Natural killer cell (primary cell): ENCODE measurements around the gene NKAIN4. TPM values are rescaled to one million over a fixed set of nuclear protein-coding genes. Genes with fewer than 3 reads are reported as not detected.

Experiments
- ATAC-seq, 3 donors: fragments of 150-1000 bp in 2 of 3; fragments of 200-7000 bp in 1 of 3; cut with Tn5 transposase; 1 replicate in 1 of 3; 2 replicates in 2 of 3; pipeline ENCODE4 v1.10.0; 2021; ENCODE audit warnings: mild to moderate bottlenecking in 2 of 3, moderate library complexity in 2 of 3
- DNase-seq, 2 donors: peaks; one replicate each; pipeline versions ENCODE4 v3.0.0 to v3.0.0-alpha.2; 2013 to 2021; ENCODE audit warnings: mixed read lengths in 1 of 2
- H3K27ac ChIP-seq: one replicate; pipeline ENCODE4 v1.5.1; 2013; ENCODE audit warnings: mild to moderate bottlenecking, low read length
- H3K27me3 ChIP-seq: one replicate; pipeline ENCODE4 v1.6.1; 2013; ENCODE audit warnings: low read length; ENCODE audit not compliant: control insufficient read depth, insufficient read depth
- H3K36me3 ChIP-seq: one replicate; pipeline ENCODE4 v1.6.1; 2013; ENCODE audit warnings: low read length; ENCODE audit not compliant: control insufficient read depth, insufficient read depth
- H3K4me1 ChIP-seq: one replicate; pipeline ENCODE4 v1.6.1; 2013; ENCODE audit warnings: low read length; ENCODE audit not compliant: control insufficient read depth, insufficient read depth
- H3K4me3 ChIP-seq: one replicate; pipeline ENCODE4 v1.5.1; 2013; ENCODE audit warnings: low read length
- H3K9me3 ChIP-seq: one replicate; pipeline ENCODE4 v1.6.1; 2013; ENCODE audit warnings: low read length; ENCODE audit not compliant: control insufficient read depth, insufficient read depth
- H3K27ac Mint-ChIP-seq, 2 donors: one replicate each; pipeline ENCODE4 v1.8.0; 2022; ENCODE audit warnings: mild to moderate bottlenecking in 2 of 2, mixed read lengths in 2 of 2, moderate library complexity in 1 of 2
- H3K27me3 Mint-ChIP-seq, 2 donors: one replicate each; pipeline ENCODE4 v1.8.0; 2022; ENCODE audit warnings: low read depth in 2 of 2, mixed read lengths in 2 of 2
- H3K36me3 Mint-ChIP-seq: one replicate; pipeline ENCODE4 v1.8.0; 2022; ENCODE audit warnings: mixed read lengths
- H3K4me1 Mint-ChIP-seq, 2 donors: one replicate each; pipeline ENCODE4 v1.8.0; 2022; ENCODE audit warnings: mixed read lengths in 2 of 2
- H3K4me3 Mint-ChIP-seq: one replicate; pipeline ENCODE4 v1.8.0; 2022; ENCODE audit warnings: mild to moderate bottlenecking, moderate library complexity, mixed read lengths
- H3K9me3 Mint-ChIP-seq, 2 donors: one replicate each; pipeline ENCODE4 v1.8.0; 2022; ENCODE audit warnings: mixed read lengths in 2 of 2
- CTCF ChIP-seq: fragments of 200-600 bp; IDR thresholded peaks from one replicate; pipeline ENCODE4 v1.8.0; 2022; ENCODE audit warnings: antibody characterized with exemption
- WGBS: methylation state at CpG from one replicate; pipeline ENCODE4 v1.1.7; 2013; ENCODE audit warnings: missing lambda C conversion rate; ENCODE audit not compliant: insufficient coverage; 5-methylcytosine and 5-hydroxymethylcytosine counted together
- intact Hi-C: fragments of 100-400 bp; cut with micrococcal nuclease; formaldehyde crosslinking; loops from one replicate; pipeline ENCODE4 v1.14.2; 2022
- total RNA-seq, 4 donors: library from RNA; stranded (reverse); fragments of 120-200 nt in 1 of 4; gene quantifications; one replicate each; pipeline versions ENCODE4 v1.2.3 to v1.2.4, GENCODE V29; 2013 to 2022

The NKAIN4 gene
- total RNA-seq, 3 donors from 2014 or later (not counting 1 experiment from before 2014, with no cell fraction given): not detected

DNA sequence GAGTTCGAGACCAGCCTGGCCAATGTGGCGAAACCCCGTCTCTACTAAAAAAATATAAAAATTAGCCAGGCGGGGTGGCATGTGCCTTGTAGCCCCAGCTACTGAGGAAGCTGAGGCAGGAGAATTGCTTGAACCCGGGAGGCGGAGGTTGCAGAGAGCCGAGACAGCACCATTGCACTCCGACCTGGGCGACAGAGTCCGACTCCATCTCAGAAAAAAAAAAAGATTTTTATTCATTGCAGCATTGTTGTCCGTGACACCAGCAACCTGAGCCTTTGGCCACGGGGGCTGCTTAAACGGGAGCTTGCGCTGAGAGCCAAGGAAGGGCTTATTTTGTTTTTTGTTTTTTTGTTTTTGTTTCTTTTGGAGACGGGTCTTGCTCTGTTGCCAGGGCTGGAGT, 25.7 kb upstream of the NKAIN4 start:
- no peaks in the 10 kb centered on the region for H3K27me3 ChIP-seq
- 97% methylated on average over 15 of the region's 15 CpGs for WGBS
- H3K36me3 ChIP-seq: peaks cover 48% of the 10 kb centered on the region
- Mint-ChIP-seq H3K4me1 (peaks cover 11 to 14% of the 10 kb centered on the region in 2 donors), H3K4me3 (no peak overlapping the region), H3K36me3 (no peaks in the 10 kb centered on the region), H3K27me3 (no peaks in the 10 kb centered on the region), H3K27ac (no peak overlapping the region), H3K9me3 (no peaks in the 10 kb centered on the region)
- H3K9me3 ChIP-seq: no peaks in the 10 kb centered on the region
- TF ChIP-seq CTCF: no peak
- ATAC-seq (no peak), DNase-seq (no peak)
- no peaks in the 10 kb centered on the region for H3K4me1 ChIP-seq
- intact Hi-C loops: no loop called here
- no peak overlapping the region for H3K27ac ChIP-seq
- no peak overlapping the region for H3K4me3 ChIP-seq

GRCh38 chr20:63278661-63279060, 24.4 kb upstream of the NKAIN4 start:
- 94% methylated on average over 17 of the region's 17 CpGs for WGBS
- Histone ChIP-seq H3K27ac (no peak overlapping the region), H3K4me1 (peaks cover 9% of the 10 kb centered on the region), H3K4me3 (no peak overlapping the region), H3K36me3 (peaks cover 48% of the 10 kb centered on the region), H3K27me3 (no peaks in the 10 kb centered on the region), H3K9me3 (no peaks in the 10 kb centered on the region)
- Mint-ChIP-seq H3K4me3 (no peak overlapping the region), H3K27ac (no peak overlapping the region), H3K9me3 (no peaks in the 10 kb centered on the region), H3K36me3 (no peaks in the 10 kb centered on the region), H3K4me1 (peaks cover 23 to 27% of the 10 kb centered on the region in 2 donors), H3K27me3 (no peaks in the 10 kb centered on the region)
- no peak for TF ChIP-seq CTCF
- ATAC-seq (no peak), DNase-seq (no peak)
- intact Hi-C loops: no loop called here

GRCh38 chr20:63277466-63278272, 23.4 kb upstream of the NKAIN4 start:
- peaks cover 44% of the 10 kb centered on the region for H3K36me3 ChIP-seq
- H3K4me1 ChIP-seq: peaks cover 16% of the 10 kb centered on the region
- WGBS: 97% methylated on average over 30 of the region's 30 CpGs
- no peak for TF ChIP-seq CTCF
- Mint-ChIP-seq H3K4me3 (no peak overlapping the region), H3K36me3 (no peaks in the 10 kb centered on the region), H3K4me1 (peaks cover 29 to 32% of the 10 kb centered on the region in 2 donors), H3K27me3 (no peaks in the 10 kb centered on the region), H3K9me3 (no peaks in the 10 kb centered on the region), H3K27ac (no peak overlapping the region)
- no peak overlapping the region for H3K27ac ChIP-seq
- ATAC-seq (no peak), DNase-seq (no peak)
- H3K9me3 ChIP-seq: no peaks in the 10 kb centered on the region
- H3K4me3 ChIP-seq: no peak overlapping the region
- no peaks in the 10 kb centered on the region for H3K27me3 ChIP-seq
- intact Hi-C loops: no loop called here

- no peaks in the 10 kb centered on the region for H3K27me3 ChIP-seq
- H3K4me1 ChIP-seq: peaks cover 18% of the 10 kb centered on the region
- 95% methylated on average over 20 of the region's 20 CpGs for WGBS
- intact Hi-C loops: no loop called here
- H3K4me3 ChIP-seq: no peak overlapping the region
- no peak overlapping the region for H3K4me3 Mint-ChIP-seq
- peaks cover 39% of the 10 kb centered on the region for H3K36me3 ChIP-seq
- no peaks in the 10 kb centered on the region for H3K9me3 Mint-ChIP-seq
- no peaks in the 10 kb centered on the region for H3K9me3 ChIP-seq
- no peak overlapping the region for H3K27ac Mint-ChIP-seq
- DNase-seq: no peak
- ATAC-seq: no peak
- no peak for TF ChIP-seq CTCF
- no peak overlapping the region for H3K27ac ChIP-seq
- H3K27me3 Mint-ChIP-seq: no peaks in the 10 kb centered on the region
- H3K36me3 Mint-ChIP-seq: no peaks in the 10 kb centered on the region
- peaks cover 29 to 33% of the 10 kb centered on the region in 2 donors for H3K4me1 Mint-ChIP-seq
Measured at GRCh38 chr20:63276956-63277355, 22.7 kb upstream of the NKAIN4 start.
